ENCODE data around the gene CNKSR2. TPM values are rescaled to one million over a fixed set of nuclear protein-coding genes. Genes with fewer than 3 reads are reported as not detected.

Gene CNKSR2
- total RNA-seq, 1 donor from 2014 or later: 18.5 TPM

DNA sequence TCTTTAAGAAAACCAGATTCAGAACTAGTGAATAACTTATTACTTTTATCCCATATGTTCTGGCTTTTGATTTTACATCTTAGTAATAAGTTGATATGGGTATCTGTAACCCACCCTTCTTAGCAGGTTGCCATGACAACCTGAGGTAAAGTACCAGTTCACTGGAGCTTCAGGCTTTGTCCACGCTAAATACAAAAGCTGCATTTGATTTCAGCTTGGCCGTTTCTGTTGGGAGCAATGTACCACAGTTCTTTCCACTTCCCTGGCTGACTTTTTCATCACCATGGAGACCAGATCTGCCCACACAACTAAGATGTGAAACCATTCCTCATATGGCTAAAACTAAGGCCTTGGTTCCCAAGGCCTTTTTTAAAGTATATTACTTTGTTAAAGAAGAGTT, 257.8 kb downstream of the CNKSR2 start:
- Mint-ChIP-seq H3K27me3 (ENCODE audit: unreplicated experiment) (no peaks in the 10 kb centered on the region), H3K4me1 (ENCODE audit: low read depth, unreplicated experiment) (no peaks in the 10 kb centered on the region)

DNA sequence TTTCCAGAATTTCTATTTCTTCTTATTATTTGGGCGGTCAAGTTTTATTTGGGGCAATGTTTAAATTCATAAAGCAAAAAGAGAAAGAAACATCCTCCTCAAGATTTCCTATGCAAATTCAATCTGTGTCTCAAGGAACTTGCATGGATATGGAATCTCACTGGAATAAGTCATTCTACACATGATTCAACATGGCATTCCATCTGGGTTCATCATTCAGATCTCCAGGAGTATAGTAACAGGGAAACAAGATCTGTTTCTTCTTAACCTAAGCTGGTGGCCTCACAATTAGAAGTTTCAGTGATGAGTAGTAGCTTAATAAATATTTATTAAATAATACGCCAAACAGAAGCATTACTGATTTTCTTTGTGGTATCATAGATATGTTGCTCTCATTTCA, 264.1 kb downstream of the CNKSR2 start:
- Mint-ChIP-seq H3K27ac (ENCODE audit: unreplicated experiment) (no peak overlapping the region), H3K27me3 (ENCODE audit: unreplicated experiment) (no peaks in the 10 kb centered on the region), H3K9me3 (ENCODE audit: unreplicated experiment) (no peaks in the 10 kb centered on the region), H3K36me3 (ENCODE audit: unreplicated experiment) (no peaks in the 10 kb centered on the region), H3K4me1 (ENCODE audit: low read depth, unreplicated experiment) (no peaks in the 10 kb centered on the region), H3K4me3 (ENCODE audit: unreplicated experiment) (no peak overlapping the region)
- TF ChIP-seq, protein P1, sequence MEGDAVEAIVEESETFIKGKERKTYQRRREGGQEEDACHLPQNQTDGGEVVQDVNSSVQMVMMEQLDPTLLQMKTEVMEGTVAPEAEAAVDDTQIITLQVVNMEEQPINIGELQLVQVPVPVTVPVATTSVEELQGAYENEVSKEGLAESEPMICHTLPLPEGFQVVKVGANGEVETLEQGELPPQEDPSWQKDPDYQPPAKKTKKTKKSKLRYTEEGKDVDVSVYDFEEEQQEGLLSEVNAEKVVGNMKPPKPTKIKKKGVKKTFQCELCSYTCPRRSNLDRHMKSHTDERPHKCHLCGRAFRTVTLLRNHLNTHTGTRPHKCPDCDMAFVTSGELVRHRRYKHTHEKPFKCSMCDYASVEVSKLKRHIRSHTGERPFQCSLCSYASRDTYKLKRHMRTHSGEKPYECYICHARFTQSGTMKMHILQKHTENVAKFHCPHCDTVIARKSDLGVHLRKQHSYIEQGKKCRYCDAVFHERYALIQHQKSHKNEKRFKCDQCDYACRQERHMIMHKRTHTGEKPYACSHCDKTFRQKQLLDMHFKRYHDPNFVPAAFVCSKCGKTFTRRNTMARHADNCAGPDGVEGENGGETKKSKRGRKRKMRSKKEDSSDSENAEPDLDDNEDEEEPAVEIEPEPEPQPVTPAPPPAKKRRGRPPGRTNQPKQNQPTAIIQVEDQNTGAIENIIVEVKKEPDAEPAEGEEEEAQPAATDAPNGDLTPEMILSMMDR (IDR thresholded peaks at IDR 0.05; ENCODE audit: partially characterized antibody, unreplicated experiment): no peak
- no peak for DNase-seq

More for the DNA sequence above, 257.8 kb downstream of the CNKSR2 start:
- TF ChIP-seq, protein P1 (IDR thresholded peaks at IDR 0.05; ENCODE audit: partially characterized antibody, unreplicated experiment): no peak
- Mint-ChIP-seq H3K9me3 (ENCODE audit: unreplicated experiment) (peaks cover 2% of the 10 kb centered on the region), H3K27ac (ENCODE audit: unreplicated experiment) (no peak overlapping the region), H3K36me3 (ENCODE audit: unreplicated experiment) (no peaks in the 10 kb centered on the region), H3K4me3 (ENCODE audit: unreplicated experiment) (no peak overlapping the region)
- no peak for DNase-seq

DNA sequence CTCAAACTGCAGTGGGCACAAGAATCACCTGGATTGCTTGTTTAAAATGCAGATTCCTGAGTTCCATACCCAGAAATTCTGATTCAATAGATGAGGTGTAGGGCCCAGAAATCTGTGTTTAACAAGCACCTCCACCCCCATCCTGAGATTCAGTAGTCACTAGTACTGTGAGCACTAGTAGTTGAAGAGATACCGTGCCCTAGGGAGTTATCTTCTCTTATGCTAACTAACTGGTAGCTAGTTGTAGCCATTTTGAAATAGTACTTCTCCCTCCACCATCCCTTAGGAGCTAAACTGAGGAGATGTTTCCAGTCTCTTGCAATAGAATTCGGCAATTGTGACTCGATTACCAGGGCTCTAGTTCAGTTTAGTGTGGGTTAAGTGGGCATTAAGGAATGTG, 265.6 kb downstream of the CNKSR2 start:
- H3K4me3 Mint-ChIP-seq (ENCODE audit: unreplicated experiment): no peak overlapping the region
- no peaks in the 10 kb centered on the region for H3K27me3 Mint-ChIP-seq (ENCODE audit: unreplicated experiment)
- H3K36me3 Mint-ChIP-seq (ENCODE audit: unreplicated experiment): no peaks in the 10 kb centered on the region
- H3K4me1 Mint-ChIP-seq (ENCODE audit: low read depth, unreplicated experiment): no peaks in the 10 kb centered on the region
- no peak for DNase-seq
- TF ChIP-seq, protein P1 (IDR thresholded peaks at IDR 0.05; ENCODE audit: partially characterized antibody, unreplicated experiment): no peak
- no peak overlapping the region for H3K27ac Mint-ChIP-seq (ENCODE audit: unreplicated experiment)
- no peaks in the 10 kb centered on the region for H3K9me3 Mint-ChIP-seq (ENCODE audit: unreplicated experiment)

DNA sequence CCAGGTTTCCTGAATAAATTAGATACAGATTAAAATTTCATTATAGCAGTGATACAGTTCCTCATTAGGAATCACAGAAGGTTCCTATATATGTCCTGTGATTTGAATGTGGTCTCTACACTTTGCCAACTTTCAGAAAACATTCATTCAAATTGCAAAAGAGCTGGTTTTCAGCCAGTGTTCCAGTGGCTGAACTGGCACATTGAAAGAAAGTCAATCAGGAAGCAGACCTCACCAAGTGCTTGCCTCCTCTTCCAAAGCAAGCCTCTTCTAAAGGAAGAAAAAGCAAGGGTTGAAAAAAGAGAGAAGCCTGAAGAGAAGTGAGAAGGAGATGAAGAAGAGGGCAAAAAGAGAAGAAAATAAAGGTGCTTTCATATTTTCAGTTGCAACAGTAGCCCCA, 271.2 kb downstream of the CNKSR2 start:
- Mint-ChIP-seq H3K9me3 (ENCODE audit: unreplicated experiment) (no peaks in the 10 kb centered on the region), H3K27me3 (ENCODE audit: unreplicated experiment) (no peaks in the 10 kb centered on the region), H3K27ac (ENCODE audit: unreplicated experiment) (no peak overlapping the region), H3K4me3 (ENCODE audit: unreplicated experiment) (no peak overlapping the region), H3K4me1 (ENCODE audit: low read depth, unreplicated experiment) (no peaks in the 10 kb centered on the region), H3K36me3 (ENCODE audit: unreplicated experiment) (no peaks in the 10 kb centered on the region)
- TF ChIP-seq, protein P1 (IDR thresholded peaks at IDR 0.05; ENCODE audit: partially characterized antibody, unreplicated experiment): no peak
- DNase-seq: no peak

DNA sequence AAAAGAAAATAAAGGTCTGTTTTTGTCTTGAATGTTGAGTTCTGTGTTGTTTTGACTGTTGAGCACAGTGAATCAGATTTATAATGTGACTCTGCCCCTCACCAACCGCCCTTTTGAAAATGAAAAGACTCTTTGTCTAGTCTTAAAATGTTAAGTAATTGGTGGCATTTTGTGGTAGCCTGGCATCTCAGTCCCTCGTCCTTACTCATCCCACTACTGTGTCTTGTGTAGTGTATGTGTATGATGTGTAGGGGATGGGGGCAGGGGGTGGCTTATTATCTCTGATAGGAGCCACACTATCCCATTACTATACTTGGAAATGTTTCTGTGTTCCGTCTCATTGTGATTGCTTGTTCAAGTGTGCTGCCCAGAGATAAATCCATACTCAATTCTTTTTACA, 271.7 kb downstream of the CNKSR2 start:
- TF ChIP-seq, protein P1 (IDR thresholded peaks at IDR 0.05; ENCODE audit: partially characterized antibody, unreplicated experiment): no peak
- H3K4me1 Mint-ChIP-seq (ENCODE audit: low read depth, unreplicated experiment): no peaks in the 10 kb centered on the region
- H3K9me3 Mint-ChIP-seq (ENCODE audit: unreplicated experiment): no peaks in the 10 kb centered on the region
- H3K27me3 Mint-ChIP-seq (ENCODE audit: unreplicated experiment): no peaks in the 10 kb centered on the region
- DNase-seq: no peak
- H3K27ac Mint-ChIP-seq (ENCODE audit: unreplicated experiment): no peak overlapping the region
- no peaks in the 10 kb centered on the region for H3K36me3 Mint-ChIP-seq (ENCODE audit: unreplicated experiment)
- no peak overlapping the region for H3K4me3 Mint-ChIP-seq (ENCODE audit: unreplicated experiment)
